HG03354 (cell line): ENCODE results near the gene RIN2.

ENCODE experiments used
- ATAC-seq: cut with Tn5 transposase; IDR thresholded peaks from one replicate; pipeline ENCODE4 v1.9.1; 2021; ENCODE audit warnings: mild to moderate bottlenecking; ENCODE audit not compliant: unreplicated experiment, poor library complexity, severe bottlenecking

The RIN2 gene

GRCh38 chr20:19758133-19758500, at the start of gene RIN2:
RIN2 (plus strand) TSS chr20:19758258; CDS start chr20:19889602, 131,344 bp downstream.
- no peak for ATAC-seq

DNA sequence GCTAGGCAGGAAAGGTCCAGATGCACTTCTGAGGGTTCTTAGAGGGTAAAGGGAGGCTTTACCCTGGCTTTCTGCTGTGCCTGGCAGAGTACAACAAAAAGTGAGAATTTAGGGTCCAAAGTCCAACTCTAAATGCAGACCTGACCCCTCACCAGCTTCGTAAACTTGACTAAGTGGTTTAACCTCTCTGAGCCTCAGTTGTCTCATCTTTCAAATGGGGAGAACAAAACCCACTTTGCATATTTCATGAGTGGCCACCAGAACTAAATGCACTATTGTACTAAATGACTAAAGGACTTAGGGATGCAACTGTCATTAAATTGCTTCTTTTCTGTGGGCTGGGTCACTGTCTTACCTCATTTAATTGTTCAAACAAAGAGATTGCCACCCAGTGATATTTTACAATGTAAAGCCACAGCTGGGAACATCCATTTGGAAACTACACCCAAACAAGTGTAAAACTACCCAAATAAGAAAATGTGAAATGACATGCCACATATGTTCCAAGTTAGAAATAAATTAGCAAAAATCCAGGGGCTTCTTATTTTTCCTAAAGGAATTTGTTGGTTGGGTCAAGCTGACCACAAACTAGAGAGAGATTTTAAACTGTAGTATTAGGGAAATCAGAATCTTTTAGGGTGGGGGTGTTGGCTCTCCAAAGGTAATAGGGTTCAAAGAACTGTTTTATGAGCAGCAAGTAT, 48.3 kb upstream of the RIN2 start:
- ATAC-seq: no peak

GRCh38 chr20:19710336-19711120, 47.5 kb upstream of the RIN2 start:
- no peak for ATAC-seq

DNA sequence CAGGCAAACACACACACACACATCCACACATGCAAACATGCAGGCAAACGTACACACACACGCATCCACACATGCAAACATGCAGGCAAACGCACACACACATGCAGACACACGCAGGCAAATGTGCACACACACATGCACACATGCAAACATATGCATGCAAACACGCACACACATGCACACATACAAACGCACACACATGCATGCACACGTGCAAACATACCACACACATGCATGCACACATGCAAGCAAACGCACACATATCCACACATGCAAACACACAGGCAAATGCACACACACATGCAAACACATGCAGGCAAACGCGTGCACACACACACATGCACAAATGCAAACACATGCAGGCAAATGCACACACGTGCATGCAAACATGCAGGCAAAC, 46.9 kb upstream of the RIN2 start:
- no peak for ATAC-seq

GRCh38 chr20:19712721-19713260, 45.3 kb upstream of the RIN2 start:
- ATAC-seq: no peak

DNA sequence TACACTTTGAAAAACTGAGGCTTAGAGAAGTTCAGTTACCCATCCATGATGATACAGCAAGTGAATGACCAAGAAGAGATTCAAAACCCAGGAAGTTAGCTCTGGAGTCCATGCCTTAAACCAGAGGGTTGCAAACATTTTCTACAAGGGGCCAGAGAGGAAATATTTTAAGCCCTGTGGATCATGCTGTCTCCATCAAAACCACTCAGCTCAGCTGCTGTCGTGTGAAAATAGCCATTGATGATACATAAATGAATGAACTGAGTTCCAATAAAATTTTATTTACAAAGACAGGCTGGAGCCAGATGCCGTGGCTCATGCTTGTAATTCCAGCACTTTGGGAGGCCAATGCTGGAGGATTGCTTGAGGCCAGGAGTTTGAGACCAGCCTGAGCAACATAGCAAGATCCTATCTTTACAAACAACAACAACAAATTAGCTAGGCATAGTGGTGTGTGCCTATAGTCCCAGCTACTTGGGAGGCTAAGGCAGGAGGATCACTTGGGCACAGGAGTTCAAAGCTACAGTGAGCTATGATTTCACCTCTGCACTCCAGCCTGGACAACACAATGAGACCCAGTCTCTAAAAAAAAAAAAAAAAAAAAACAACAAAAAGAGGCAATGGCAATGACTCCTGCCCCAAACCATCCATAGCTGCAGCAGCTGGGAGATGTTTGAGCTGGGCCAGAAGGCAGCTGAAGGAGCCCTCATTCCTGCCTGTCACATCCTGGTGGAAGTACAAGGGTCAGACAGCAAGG, 44.1 kb upstream of the RIN2 start:
- ATAC-seq: no peak

DNA sequence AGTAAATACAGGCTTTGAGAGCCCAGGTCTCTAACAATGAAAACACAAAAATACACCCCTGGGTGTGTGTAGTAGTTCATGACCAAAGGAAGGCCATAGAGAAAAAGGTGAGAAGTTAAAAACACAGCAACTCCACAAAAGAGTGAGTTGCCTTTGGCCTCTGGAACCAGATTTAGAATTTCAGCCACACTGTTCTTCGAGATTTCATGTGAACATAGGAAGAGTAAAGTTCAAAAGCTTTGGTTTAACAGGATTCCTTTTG, 43.5 kb upstream of the RIN2 start:
- ATAC-seq: no peak

DNA sequence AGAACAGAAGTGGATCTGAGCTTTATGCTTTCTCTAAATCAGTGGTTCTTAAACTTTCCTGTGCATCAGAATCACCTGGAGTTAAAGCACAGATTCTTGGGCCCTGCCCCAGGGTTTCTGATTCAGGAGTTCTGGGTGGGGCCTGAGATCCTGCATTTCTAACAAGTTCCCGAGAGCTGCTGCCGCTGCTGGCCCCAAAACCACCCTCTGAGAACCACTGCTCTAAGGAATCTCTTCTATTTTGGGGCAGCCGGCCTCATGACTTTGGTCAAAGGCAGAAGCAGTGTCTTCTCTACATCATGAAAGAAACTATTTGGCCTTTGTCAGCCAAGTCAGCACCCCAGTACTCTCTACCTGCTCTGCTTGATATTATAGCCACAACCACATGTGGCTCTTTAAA, 42.1 kb upstream of the RIN2 start:
- no peak for ATAC-seq

DNA sequence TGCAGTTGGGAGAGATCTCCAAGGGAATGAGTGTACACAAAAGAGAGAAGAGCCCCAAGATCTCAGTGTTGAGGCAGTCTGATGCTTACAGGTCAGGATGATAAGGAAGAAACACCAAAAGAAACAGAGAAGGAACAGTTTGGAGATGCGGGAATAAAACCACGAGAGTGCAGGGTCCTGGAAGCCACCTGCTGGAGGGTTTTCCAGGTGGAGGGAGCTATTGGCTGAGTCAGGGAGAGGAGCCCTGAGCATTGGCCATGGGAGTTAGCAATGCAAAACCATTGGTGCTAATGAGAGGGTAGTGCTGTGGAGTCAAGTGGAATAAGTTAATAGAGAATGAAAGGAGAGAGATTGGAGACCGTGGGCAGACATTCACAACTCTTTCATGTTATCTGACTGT, 39.2 kb upstream of the RIN2 start:
- no peak for ATAC-seq

DNA sequence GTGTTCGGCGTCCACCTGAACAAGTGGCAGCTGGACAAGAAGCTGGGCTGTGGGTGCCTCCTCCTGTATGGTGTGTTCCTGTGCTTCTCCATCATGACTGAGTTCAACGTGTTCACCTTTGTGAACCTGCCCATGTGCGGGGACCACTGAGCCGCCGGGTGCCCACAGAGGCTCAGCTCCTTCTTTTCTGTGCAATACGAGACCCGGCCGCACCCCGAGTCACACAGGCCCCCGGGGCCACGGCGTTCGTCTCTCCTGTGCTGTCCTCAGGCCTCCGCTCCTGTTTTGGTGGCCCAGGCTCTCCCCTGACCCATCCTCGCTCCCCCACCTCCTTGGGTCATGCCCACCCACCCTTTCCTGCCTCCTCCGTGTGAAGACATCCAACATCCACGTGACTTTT, 37.1 kb upstream of the RIN2 start:
- ATAC-seq: no peak

DNA sequence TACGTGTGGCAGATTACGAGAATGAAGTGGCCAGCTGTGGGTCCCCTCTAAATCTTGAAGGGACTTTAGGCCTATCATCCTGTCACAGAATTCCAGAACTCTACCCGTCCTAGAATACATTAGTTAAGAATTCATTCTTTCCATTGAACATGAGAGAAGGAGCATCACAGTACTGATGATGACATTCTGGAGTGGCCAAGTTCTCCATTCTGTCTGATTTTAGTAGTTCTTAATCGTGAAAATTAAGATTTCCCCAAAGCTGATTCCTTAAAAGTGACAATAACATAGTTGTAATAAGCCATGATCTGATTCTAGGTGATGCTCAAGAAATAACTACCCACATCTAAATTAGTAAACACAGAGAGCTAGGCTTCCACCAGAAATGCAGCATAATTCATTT, 35.0 kb upstream of the RIN2 start:
- ATAC-seq: no peak

GRCh38 chr20:19723813-19724430, 34.1 kb upstream of the RIN2 start:
- ATAC-seq: no peak

DNA sequence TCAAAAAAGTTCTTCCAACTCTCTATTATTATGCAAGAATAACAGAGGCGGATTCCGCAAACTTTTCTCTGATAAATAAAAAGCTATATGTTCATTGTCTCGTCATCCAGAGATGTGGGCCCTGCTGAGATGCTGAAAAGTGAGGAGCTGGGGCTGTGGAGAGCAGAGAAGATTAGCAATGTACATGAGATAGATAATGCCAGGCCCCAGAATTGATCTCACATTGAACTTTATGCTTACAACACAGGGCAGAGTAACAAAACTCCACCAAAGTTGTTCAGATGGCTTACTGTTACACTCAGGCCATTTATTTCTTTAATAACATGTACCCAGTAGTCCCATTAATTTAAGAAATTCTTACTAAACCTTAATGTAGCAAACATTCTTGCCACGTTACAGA, 32.7 kb upstream of the RIN2 start:
- no peak for ATAC-seq

- ATAC-seq: no peak
Measured at GRCh38 chr20:19725814-19726525, 32.1 kb upstream of the RIN2 start.

GRCh38 chr20:19727251-19727847, 30.7 kb upstream of the RIN2 start:
- ATAC-seq: no peak

- ATAC-seq: no peak
Measured at GRCh38 chr20:19729672-19730071, 28.4 kb upstream of the RIN2 start.

DNA sequence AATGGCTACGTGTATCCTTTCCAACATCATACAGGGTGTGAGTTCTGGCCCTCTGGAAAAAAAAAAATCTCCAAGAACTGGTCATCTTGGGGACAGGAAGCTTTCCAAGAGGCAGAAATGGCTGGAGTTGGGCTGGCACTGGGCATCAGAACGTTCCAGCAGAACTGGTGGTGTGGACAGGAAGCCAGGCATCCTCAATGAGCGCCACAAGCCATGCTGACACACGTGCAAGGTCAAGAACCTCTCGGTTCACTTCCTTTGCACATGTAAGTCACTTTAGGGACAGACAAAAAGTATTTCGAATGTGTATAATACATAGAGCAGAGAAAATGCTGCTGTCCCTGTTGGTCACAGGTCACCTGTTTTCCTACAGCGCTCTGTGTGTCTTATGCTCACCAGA, 27.4 kb upstream of the RIN2 start:
- ATAC-seq: no peak

- ATAC-seq: no peak
Measured at GRCh38 chr20:19734811-19735210, 23.2 kb upstream of the RIN2 start.

DNA sequence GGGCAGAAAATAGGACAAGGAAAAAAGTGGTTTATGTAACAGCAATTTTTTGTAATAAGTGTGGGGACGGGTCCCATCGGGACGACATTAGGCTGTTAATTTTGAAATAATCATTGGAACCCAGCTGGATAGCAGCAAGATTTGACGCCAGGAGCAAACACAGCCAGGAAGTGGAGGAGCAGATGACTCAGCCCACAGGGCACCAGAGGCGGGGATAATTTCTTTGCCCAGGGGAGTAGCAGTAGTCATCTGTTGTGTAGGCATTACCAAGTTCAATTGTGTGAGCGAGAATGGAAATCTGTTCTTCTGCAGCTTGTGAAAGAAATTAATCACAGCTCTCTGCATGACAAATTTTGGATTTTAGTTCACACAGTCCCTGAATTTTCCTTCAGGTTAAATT, 22.6 kb upstream of the RIN2 start:
- no peak for ATAC-seq
